Muscle of arm (tissue), 12 donors: ENCODE results near the gene PKNOX2. TPM values are rescaled to one million over a fixed set of nuclear protein-coding genes. Genes with fewer than 3 reads are reported as not detected.
A peak's percentile ranks its signal among the peaks of the same experiment; 100 is the strongest.

ENCODE experiments used
- DNase-seq: peaks from one replicate; pipeline ENCODE4 v3.0.0-alpha.2; 2013
- polyA plus RNA-seq, 12 donors: library from polyadenylated mRNA; unstranded; fragments of 120-200 nt; gene quantifications; one replicate each; pipeline ENCODE4 v1.2.1, GENCODE V29; 2013; ENCODE audit not compliant: insufficient read length in 12 of 12

The PKNOX2 gene
- polyA plus RNA-seq, 12 donors: 18.8 to 53.6 (median 25.8) TPM; not detected in 1

DNA sequence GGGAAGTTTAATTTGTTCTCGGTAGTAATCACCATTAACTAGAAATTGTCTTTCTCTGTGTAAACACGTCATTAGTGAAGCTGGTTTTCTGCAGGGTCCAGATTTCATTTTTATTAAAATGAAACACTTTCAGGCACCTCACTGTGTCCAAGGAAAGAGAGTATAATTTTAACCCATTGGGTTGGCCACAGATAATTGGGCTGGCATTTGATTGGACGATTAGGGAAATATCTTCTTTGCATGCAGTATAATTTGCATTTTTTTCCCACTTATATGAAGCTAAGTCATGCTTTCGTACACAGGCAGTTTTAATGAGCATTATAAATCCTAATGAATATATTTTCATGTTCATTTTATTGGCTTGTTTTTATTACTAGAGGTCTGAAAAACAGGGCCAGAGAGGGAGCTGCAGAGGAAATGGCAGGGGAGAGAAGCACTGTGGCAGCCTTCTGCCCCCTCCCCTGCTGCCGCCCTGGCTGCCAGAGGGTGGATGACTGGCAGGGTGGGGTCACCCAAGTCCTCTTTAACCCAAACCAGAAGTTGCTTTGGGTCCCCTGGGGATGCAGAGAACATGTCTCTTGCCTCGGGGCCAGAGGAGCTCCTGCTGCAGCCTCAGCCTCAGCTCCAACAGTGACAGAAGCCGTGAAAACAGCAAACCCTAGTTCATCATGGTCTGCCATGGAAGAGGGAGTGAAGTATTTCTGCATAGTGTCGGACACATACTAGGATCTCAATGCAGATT, 93.9 kb downstream of the PKNOX2 start:
- DNase-seq: no peak

DNA sequence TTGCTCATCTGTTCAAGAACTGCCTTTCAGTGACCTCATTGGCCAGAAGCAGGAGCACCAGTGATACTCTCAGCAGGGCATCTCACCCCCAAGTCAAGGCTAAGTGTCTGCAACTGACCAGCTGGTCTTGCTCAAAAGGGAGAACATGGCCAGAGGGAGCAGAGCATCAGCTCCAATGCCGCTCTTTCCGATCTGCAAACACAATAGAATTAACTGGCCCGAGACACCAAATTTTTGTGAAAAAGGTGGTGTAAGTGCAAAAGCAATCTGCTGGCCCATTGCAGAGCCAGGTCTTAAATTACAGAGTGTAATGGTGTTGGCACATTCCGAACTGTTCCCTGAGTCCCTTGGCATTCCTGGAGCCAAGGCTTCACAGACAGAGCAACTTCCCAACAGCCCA, 97.0 kb downstream of the PKNOX2 start:
- no peak for DNase-seq

DNA sequence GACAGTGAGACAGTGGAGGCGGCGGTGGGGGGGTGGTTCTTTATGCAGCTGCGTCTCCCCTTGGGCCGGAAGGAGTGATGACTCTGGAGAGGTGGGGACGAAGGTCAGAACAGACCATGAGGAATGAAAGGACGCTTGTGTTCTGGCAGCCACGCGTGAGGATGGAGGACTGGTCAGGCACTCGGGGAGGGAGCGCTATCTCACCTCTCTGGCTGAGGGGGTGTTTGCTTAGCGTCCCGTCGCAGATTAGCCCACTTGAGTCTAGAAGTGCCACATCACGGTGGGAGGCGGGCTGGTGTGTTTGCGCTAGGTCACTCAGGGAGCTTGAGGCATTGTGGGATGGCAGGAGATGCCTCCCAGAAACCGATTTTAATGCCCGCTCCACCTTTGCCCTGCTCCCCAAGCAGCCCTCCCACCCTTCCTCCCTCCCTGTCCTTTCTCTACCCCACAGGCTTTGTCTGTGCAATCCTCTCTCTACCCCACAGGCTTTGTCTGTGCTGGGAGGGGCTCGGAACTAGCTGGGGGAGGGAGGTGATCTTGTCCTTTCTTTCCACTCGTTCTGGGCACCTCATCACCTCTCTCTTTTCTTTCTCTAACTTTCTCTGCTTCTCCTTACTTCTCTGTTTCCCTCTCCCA, 97.8 kb downstream of the PKNOX2 start:
- DNase-seq: no peak

DNA sequence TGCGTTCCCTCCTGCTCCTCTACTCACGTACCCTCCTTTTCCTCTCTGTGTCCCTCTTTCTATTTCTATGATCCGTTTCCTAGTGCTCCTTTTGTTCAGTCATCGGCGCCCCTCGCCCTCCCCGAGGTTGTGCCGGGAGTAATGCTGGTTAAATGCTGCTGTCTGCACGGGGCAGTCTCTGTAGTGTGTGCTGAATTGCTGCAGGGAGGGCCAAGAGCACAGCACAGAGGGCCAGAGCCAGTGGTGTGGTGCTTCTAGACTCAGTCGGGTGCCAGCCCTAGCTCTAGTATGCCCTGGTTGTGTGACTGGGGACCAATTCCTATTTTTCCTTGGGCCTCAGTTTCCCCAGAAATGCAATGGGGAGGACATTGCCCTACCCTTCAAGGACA, 98.3 kb downstream of the PKNOX2 start:
- DNase-seq: no peak

DNA sequence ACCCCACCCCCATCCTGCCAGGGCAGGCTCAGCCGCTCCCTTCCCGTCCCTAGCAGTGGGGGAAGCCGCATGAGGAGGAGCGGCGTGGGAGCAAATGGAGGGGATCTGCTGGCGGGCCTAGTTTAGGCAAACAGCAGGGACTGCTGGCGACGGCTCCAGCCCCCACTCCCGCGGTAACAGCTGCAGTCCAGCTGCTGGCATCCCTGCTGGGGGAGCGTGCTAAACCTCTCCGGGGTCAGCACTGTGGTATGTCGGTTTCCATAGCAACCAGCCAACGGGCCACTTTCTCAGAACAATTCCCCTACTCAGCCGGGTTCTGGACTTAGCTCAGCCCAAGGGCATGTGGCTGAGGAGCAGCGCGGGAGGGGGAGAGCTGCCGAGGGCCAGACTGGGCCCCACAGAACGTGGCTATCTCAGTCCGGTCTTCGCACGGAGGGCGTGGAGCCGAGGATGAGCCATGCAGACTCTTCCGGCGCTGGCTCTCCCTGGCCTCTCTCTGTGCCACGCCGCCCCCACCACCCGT, 98.8 kb downstream of the PKNOX2 start:
- DNase-seq: peak; percentile 89

DNA sequence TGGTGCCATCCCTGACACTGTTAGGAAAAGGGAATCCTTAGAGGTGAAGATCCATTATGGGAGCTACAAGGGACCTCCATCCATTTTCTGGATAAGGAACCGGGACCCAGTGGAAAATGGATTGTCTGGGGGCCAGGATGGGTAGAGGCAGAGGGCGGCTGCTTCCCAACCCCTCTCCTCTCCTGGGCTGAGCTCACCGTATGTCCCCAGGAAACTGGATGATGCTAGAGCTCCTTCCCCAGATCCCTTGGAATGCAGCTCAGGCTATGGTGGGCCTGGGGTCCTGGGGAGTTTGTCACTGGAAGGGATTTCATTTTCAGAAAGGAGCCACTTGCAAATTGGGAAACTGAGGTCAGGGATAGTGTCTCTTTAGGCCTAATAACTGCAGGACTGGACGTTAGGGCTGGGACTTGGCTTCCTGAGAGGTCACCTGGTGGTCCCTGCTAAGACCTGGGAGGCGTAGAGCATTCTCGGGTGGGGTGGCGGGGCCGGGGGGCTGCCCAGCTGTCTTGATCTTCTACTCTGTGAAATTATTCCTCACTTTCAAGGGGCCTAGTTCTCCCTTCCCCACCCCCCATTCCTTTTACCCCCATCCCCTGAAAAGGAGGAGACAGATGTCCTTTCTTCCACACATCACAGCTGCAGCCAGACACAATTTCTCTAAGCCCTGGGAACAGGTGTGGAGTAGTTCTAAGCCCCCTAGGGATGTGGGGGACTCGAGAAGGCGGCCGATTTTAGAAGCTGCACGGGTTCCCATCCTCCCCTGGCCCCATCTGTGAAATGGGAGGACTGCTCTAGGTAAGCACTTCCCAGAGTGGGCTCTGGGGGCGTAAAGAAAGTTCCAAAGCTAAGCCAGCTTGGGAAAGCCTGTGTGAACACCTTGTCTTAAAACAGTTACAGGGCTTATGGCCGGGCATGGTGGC, 99.8 kb downstream of the PKNOX2 start:
- DNase-seq: no peak

DNA sequence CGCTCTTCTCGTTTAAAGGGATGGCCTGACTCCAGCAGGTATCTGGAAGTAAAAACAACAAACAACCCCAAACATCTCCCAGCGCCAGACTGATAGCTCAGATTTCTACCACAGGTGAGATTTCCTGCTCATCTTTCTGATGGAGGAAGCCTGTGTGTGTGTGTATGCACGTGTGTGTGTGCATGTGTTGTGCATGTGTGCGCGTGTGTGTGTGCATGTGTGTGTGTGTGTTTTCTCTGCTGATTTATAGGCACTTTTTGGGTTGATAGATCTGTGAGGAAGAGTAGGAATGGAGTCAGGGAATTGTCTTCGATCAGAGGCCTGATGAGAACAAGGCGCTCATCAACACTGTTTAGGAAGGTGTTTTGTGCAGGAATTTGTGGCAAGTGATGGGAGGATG, 103.0 kb downstream of the PKNOX2 start:
- no peak for DNase-seq

DNA sequence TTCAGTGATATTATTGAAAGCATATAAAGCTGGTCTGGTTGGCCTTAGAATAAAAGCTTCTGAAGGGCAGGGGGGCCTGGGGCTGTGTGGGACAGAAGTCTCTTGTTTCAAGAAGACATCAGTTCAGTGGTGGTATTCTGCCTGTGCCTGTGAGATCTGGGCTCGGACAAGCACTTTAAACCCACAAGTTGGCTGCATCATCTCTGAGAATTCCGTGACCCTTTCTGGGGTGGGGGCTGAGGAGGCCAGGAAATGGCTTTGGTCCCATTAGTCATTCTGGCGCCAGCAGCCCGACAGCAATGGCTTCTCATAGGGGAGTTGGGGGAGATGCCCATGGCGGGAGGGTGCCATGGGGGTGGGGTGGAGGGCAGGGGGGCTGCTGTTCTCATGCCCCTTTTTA, 104.1 kb downstream of the PKNOX2 start:
- DNase-seq: no peak

DNA sequence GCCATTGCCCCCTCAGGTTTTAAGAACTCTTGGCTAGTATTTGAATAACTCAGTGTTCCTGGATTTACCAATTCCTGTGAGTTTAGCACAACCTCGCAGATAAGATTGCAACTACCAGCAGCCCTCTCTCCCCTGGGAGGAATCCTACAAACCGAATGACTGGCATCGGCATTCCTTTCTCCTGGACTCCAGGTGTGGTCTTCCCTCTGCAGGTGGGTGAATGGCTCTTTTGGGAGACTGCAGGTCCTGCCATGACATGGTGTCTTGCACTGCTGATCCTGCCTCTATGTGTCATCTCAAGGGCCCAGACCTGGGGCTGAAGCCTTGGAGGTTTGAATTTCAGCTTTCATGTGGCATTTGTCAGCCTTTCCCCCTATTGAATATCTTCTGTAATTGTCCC, 105.6 kb downstream of the PKNOX2 start:
- no peak for DNase-seq

DNA sequence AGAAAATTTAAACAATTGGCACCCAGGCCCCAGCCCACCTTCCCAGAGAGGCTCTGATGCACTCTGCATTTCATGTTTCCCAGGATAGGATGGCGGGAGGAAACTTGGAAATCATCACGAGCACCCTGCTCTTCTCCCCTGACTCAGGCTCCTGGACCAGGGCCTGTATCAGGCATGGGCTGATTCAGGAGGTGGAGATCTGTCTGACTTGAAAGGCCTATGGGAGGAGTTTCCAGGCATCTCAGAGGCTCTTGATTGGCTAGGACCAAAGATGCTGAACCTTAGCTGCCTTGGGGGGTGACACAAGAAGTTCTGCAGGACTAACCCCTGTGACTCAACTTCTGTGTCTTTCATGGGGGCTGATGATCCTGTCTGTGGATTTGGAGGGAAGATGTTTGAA, 106.2 kb downstream of the PKNOX2 start:
- DNase-seq: no peak

DNA sequence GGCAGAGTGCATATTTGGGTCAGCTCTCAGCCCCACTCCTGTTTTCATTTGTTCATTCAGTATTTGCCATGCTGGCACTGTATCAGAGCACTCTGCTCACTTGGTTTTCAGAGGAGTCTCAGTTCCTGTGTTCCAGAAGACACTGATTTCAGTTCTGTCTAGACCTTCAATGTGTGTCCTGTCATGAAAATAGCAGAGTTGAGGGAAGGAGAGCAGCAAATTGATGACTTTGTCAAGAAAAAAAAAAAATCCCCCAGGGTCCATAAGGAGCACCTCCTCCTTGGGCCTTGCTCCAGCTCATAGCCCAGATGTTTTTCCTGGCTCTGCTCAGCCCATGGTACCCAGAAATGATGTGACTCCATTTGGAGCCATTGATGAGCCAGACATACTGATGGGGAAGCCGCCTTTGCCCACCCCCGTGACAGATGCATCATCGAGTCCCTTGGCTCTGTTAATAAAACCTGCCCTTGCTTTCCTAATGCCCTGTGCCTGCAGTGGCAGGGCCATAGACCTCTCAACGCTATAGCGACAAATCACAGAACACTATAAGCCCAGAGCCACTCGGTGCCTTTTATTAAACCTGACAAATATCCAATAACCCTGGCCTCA, 107.0 kb downstream of the PKNOX2 start:
- no peak for DNase-seq

DNA sequence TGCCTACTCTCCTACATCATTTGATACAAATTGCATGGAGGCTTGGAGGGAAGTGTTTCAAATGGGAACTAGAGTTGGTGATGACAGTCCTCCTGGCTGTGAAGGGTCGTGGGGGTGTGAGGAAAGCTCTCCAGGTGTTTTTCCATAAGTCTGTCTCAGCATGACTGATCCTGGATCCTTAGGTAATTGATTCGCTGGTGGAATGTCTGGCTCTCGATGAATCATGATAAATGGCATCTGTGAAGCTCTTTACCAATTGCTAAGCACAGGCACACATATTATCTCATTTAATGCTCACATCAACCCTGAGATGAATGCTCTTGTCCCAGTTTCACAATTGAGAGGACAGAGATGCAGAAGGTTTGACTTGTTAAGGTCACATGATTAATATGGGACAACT, 107.5 kb downstream of the PKNOX2 start:
- no peak for DNase-seq

DNA sequence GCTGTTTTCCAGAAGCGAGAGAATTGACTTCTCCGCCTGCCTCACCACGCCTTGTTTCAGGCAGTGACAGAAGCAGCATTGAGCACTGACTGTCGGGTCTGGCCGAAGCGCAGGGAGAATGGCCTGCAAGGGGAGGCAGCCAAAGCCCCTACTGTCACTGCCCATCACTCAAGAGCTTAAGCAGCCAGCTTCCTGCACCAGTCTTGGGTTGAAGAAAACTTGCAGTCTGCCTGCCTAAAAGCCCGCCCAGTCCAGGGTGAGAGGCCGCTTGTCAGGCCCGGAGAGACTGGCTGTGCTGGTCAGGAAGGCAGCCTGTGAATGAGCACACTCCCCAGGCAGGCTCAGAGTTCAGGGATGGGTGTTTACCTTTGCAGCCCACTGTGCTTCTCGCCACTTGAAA, 108.3 kb downstream of the PKNOX2 start:
- DNase-seq: no peak

DNA sequence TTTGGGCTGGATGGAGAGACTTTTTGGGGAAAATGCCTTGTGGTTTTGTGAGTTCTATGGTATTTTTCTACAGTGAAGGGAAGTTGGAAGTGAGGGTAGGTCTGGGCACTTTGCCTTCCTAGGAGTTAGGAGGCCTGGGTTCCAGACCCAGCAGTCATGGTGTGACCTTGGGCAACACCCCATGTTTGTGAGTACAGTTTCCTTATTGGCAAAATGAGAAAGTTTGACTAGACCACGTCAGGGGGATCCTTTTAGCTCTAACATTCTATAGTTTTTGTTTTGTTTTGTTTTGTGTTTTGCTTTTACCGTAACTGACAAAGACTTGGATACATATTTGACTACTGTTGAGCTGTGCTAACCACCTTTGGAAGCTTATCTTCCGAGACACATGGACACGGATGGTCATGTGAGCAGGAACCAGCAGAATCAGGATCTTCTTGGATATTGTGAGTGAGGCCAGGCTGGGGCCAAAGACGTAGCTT, 109.0 kb downstream of the PKNOX2 start:
- DNase-seq: no peak

DNA sequence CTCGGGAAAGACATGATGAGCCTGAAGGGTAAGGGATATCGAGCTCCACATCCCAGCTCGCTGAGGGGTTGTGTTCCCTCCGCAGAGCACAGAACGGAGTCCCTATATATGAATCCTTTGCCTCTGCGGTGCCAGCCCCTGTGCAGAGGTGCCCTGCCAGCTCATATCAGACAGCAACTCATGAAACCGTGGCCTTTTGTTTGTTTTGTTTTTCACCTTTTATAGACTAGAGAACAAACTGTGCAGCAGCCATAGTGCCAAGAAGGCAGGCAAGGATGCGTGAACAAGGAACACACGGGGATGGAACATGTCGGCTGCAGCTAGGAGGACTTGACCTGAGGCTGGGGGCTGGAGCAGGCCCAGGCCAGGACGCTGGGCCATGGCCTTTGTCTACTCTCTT, 109.8 kb downstream of the PKNOX2 start:
- no peak for DNase-seq

DNA sequence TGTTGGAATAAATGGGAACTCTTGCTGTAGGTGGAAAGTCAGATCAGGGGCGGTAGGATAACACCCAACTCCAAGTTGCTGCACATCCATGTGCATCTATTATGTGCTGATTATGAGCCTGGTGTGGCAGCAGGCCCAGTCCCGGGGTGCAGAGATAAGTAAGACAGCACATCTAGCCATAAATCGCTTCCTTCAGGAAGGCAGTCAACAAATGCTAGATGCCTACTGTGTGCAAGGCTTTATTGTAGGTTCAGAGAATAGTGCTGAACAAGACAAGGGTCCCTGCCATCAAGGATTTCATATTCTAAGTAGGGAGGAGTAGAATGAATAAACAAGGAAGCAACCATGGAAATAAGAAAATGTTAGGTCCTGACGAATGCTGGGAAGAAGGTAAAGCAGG, 110.2 kb downstream of the PKNOX2 start:
- no peak for DNase-seq

DNA sequence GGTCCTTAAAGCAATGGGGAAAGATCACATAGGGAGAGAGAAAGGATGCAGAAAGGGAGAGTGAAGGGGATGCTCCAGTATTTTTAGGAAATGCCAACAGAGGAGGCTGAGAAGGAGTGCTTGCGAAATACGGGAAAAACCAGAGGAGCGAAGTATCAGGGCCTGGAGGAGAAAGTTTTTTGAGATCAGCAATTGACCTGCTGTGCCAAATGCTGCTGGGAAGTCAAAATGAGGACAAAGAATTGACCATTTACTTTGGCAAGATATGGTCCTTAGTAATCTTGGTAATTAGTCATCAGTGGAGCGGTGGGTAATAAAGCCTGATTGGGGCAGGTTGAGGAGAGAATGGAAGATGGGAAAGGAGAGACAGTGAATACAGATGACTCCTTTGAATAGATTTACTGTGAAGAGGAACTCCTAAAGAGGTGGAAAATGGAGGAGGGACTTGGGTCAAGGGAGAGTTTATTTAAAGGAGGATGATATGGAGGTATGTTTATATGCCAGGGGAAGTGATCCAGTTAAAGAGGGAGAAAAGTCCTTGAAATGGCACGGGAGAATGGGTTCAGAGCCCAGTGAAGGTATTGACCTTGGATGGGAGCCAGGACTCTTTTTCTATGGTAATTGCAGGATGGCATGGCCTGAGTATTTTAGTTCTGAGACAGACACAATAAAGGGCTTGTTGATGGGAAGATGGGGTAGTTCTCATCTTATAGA, 111.5 kb downstream of the PKNOX2 start:
- no peak for DNase-seq

DNA sequence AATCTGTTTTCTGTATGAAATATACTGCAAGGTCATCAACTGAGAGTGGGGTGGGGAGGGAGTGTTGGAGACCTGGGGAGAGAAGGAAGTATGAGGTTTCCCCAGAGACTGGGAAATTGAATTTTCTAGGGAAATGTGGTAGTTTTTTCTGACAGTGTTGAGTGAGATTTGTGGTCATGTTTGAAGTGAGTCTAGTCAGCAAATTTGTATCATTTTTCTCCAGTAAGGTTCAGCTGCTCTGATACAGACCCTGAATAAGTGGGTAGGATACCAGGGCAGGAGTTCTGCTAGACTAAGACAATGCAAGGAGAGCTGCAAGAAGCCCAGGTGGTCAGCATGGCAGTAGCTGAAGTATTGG, 112.0 kb downstream of the PKNOX2 start:
- DNase-seq: no peak

DNA sequence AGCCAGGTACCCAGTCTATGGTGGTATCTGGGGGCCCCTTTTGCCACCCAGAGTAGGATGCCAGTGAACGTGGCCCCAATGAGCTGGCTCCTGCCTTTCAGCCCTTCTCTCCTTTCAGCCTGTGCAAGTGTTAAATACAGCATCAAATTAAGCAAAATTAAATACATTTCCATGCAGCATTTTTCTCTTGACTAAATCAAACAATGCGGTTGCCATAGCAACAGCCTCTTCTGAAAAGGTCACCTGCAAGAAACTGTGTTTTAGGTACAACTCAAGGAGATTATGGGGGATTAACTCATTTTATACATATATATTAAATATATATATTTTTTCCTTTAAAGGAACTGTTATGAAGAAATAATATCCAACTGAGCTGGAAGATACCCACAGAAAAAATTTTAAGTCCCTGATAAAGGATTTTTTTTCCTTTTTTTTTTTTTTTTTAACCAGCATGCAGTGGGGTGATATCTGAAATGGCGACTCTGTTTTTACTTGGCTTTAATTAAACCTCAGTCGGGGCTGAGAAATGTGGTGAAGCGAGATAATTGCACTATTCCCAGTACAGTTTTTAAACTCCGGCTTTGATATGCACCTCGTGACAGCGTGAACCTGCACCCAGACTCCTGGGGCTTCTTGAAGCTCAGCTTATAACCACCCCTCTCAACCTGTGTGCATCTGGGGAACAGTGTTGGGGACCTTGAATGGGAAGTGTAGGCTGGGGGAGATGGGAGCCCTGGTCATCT, 115.3 kb downstream of the PKNOX2 start:
- no peak for DNase-seq

DNA sequence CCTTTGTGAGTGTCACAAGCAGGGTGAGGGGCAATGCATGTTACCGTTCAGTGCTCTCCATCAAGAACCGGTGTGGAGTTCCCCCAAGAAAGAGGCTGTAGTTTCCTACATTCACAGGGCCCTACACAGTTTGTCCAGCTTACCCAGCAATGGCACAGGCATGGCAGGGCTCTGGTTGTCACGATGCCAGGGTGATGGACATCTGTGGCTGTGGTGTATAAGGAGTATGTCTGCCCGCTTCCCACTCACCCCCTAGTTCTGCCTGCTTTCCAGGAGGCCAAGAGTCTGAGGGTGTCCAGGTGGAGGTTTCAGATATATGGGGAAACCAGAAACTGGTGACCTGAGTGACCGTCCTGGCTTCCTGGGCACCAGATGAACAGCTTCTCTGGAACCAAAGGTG, 116.1 kb downstream of the PKNOX2 start:
- no peak for DNase-seq
